K562 (cell line): ENCODE measurements around the gene SELPLG. TPM values are rescaled to one million over a fixed set of nuclear protein-coding genes. Genes with fewer than 3 reads are reported as not detected.
A peak's percentile ranks its signal among the peaks of the same experiment; 100 is the strongest.

ENCODE experiments used
- AFF4 ChIP-seq: sonication (generic); formaldehyde crosslinking; IDR thresholded peaks from 2 replicates; pipeline ENCODE4 v1.8.0; 2023; ENCODE audit warnings: mild to moderate bottlenecking, missing genetic modification reagents
- BRF1 ChIP-seq: IDR thresholded peaks from 3 replicates; pipeline ENCODE4 v1.6.1; 2011; ENCODE audit warnings: borderline replicate concordance, mild to moderate bottlenecking; ENCODE audit not compliant: insufficient read length; ENCODE audit errors: extremely low read depth
- C11orf30 ChIP-seq: fragments of 450-650 bp; IDR thresholded peaks from 2 replicates; pipeline ENCODE4 v1.6.1; 2016; ENCODE audit warnings: low read depth, mild to moderate bottlenecking
- CEBPB ChIP-seq: fragments of 450-650 bp; IDR thresholded peaks from 2 replicates; pipeline ENCODE4 v1.6.1; 2016; ENCODE audit warnings: missing genetic modification characterization, missing compliant biosample characterization
- CEBPG ChIP-seq, 3 experiments: fragments of 200-800 bp in 1 of 3; sonication (Bioruptor generic) in 1 of 3; sonication (generic) in 1 of 3; formaldehyde crosslinking in 1 of 3; IDR thresholded peaks in 2 of 3; conservative IDR thresholded peaks in 1 of 3; 2 replicates each; pipeline versions ENCODE4 v1.6.1 to v1.8.0; 2016 to 2022; ENCODE audit warnings: missing compliant biosample characterization in 2 of 3, missing genetic modification characterization in 2 of 3, mild to moderate bottlenecking in 1 of 3, missing genetic modification reagents in 1 of 3
- CGGBP1 ChIP-seq: fragments of 250-450 bp; sonication (Bioruptor Pico); IDR thresholded peaks from 2 replicates; pipeline ENCODE4 v1.9.0; 2021; ENCODE audit warnings: mild to moderate bottlenecking
- CTBP1 ChIP-seq: fragments of 450-650 bp; IDR thresholded peaks from 2 replicates; pipeline ENCODE4 v1.6.1; 2016; ENCODE audit warnings: borderline replicate concordance
- DMBX1 ChIP-seq: fragments of 250-450 bp; sonication (Bioruptor Pico); IDR thresholded peaks from 2 replicates; pipeline ENCODE4 v1.8.0; 2022; ENCODE audit warnings: inconsistent platforms, mild to moderate bottlenecking, moderate library complexity, borderline replicate concordance
- EZH2 ChIP-seq: IDR thresholded peaks from 2 replicates; pipeline ENCODE4 v1.6.1; 2012; ENCODE audit warnings: low read depth, mild to moderate bottlenecking, inconsistent platforms, low read length, borderline replicate concordance
- FOSL1 ChIP-seq: fragments of 200-800 bp; sonication (Bioruptor generic); conservative IDR thresholded peaks from 2 replicates; pipeline ENCODE4 v1.6.1; 2016; ENCODE audit warnings: missing genetic modification characterization, missing compliant biosample characterization
- IRF9 ChIP-seq: fragments of 450-650 bp; IDR thresholded peaks from 2 replicates; pipeline ENCODE4 v1.6.1; 2016; ENCODE audit warnings: missing biosample characterization, missing genetic modification characterization
- NR2C1 ChIP-seq, 2 experiments: fragments of 450-650 bp; IDR thresholded peaks; 2 replicates each; pipeline ENCODE4 v1.6.1; 2017; ENCODE audit warnings: mild to moderate bottlenecking in 2 of 2, antibody characterized with exemption in 1 of 2, inconsistent platforms in 1 of 2, missing compliant biosample characterization in 1 of 2, missing genetic modification characterization in 1 of 2
- PREB ChIP-seq: sonication (generic); formaldehyde crosslinking; IDR thresholded peaks from 2 replicates; pipeline ENCODE4 v1.8.1; 2023; ENCODE audit warnings: mild to moderate bottlenecking, missing genetic modification reagents
- PYGO2 ChIP-seq: fragments of 450-650 bp; IDR thresholded peaks from 2 replicates; pipeline ENCODE4 v1.6.1; 2016; ENCODE audit warnings: mild to moderate bottlenecking, missing genetic modification characterization, moderate library complexity, missing compliant biosample characterization
- TBP ChIP-seq: optimal IDR thresholded peaks from 2 replicates; pipeline ENCODE3; 2011; ENCODE audit warnings: low read depth, low read length, improper control_type of control experiment
- ZBED1 ChIP-seq: IDR thresholded peaks from 2 replicates; pipeline ENCODE4 v1.6.1; 2014
- ZBTB5 ChIP-seq: fragments of 450-650 bp; IDR thresholded peaks from 2 replicates; pipeline ENCODE4 v1.6.1; 2017; ENCODE audit warnings: antibody characterized with exemption
- ZNF384 ChIP-seq: IDR thresholded peaks from 2 replicates; pipeline ENCODE4 v1.6.1; 2012; ENCODE audit warnings: low read depth, low read length, improper control_type of control experiment
- ZNF583 ChIP-seq: fragments of 250-450 bp; sonication (Bioruptor Pico); IDR thresholded peaks from 2 replicates; pipeline ENCODE4 v1.4.0; 2020
- ZZZ3 ChIP-seq: fragments of 450-650 bp; IDR thresholded peaks from 2 replicates; pipeline ENCODE4 v1.6.1; 2016; ENCODE audit warnings: antibody characterized with exemption, mild to moderate bottlenecking, moderate library complexity
- polyA plus RNA-seq, 8 experiments: library from polyadenylated mRNA; depleted of rRNA in 4 of 8; stranded (reverse) in 5 of 8; unstranded in 3 of 8; fragments of >200 nt; fragmentation: Nextera tagmentation in 2 of 8; fragmentation: Illumina TruSeq in 1 of 8; extraction: Ambion mirVana in 2 of 8; extraction: Trizol in 1 of 8; gene quantifications; 2 replicates each; pipeline versions ENCODE4 v1.2.1 to v1.2.3, GENCODE V29; 2011 to 2014; ENCODE audit warnings: inconsistent platforms in 1 of 8, missing spikeins in 1 of 8
- total RNA-seq, 7 experiments: library from RNA; depleted of rRNA in 6 of 7; stranded (reverse); fragments of >200 nt in 6 of 7; fragmentation: Illumina TruSeq in 2 of 7; extraction: Trizol in 2 of 7; gene quantifications; 2 replicates each; pipeline versions ENCODE4 v1.2.1 to v1.2.3, GENCODE V29; 2011 to 2021; ENCODE audit warnings: low replicate concordance in 1 of 7

Gene SELPLG
- total and polyA plus RNA-seq, 9 of the 15 experiments (the other 6 are each of a cell fraction or from before 2014, with no cell fraction given), result 0.22 to 10.2 (median 1.7) TPM

GRCh38 chr12:108620236-108620879 lies 13.3 kb downstream of the SELPLG start (continued):
- TF ChIP-seq AFF4 (CRISPR knock-in tag), result no peak
- peak; percentile 94 for TF ChIP-seq CEBPB (tag)
- TF ChIP-seq PYGO2, result no peak
- TF ChIP-seq C11orf30, result peak; percentile 32; the same call in 1 of the 2 replicates
- TF ChIP-seq DMBX1 (CRISPR knock-in tag), result no peak
- no peak for TF ChIP-seq EZH2
- no peak for TF ChIP-seq ZNF583 (CRISPR knock-in tag)
- TF ChIP-seq ZNF384, result no peak
- TF ChIP-seq CTBP1, result no peak
- TF ChIP-seq ZBTB5, result no peak
- peak; percentile 82 for TF ChIP-seq CEBPG (CRISPR knock-in tag; IDR thresholded peaks at IDR 0.05)
- TF ChIP-seq CEBPG (tag; conservative IDR thresholded peaks at IDR 0.05 in 1 of 2, IDR thresholded peaks at IDR 0.05 in 1 of 2), result peak; percentile 63 to 71
- no peak for TF ChIP-seq CGGBP1 (CRISPR knock-in tag)
- no peak for TF ChIP-seq FOSL1 (tag)
- no peak for TF ChIP-seq BRF1
- peak; percentile 46 for TF ChIP-seq TBP
- TF ChIP-seq ZBED1, result no peak
- TF ChIP-seq NR2C1 (IDR thresholded peaks at IDR 0.05), result no peak
- 0 out of 2 replicates have a peak, but pooled peaks have one; percentile 13 for TF ChIP-seq NR2C1 (tag; IDR thresholded peaks at IDR 0.05)
- no peak for TF ChIP-seq PREB (CRISPR knock-in tag)
- no peak for TF ChIP-seq ZZZ3
- TF ChIP-seq IRF9, result 0 out of 2 replicates have a peak, but pooled peaks have one; percentile 23
